B cell (primary cell): Measurements from ENCODE around the gene CCDC107. TPM values are rescaled to one million over a fixed set of nuclear protein-coding genes. Genes with fewer than 3 reads are reported as not detected.
A peak's percentile ranks its signal among the peaks of the same experiment; 100 is the strongest.

ENCODE experiments used
- ATAC-seq: fragments of 200-7000 bp; cut with Tn5 transposase; one replicate; pipeline ENCODE4 v1.10.0; 2021; ENCODE audit warnings: low read depth, mild to moderate bottlenecking, moderate number of reproducible peaks, moderate library complexity
- CTCF ChIA-PET: fragments of 350-600 bp; sonication (Branson Sonifier 250); formaldehyde crosslinking; loops from one replicate; lab custom pipeline; 2021; ENCODE audit warnings: antibody characterized with exemption, inconsistent platforms; lab: Charles Lee
- POLR2A ChIA-PET: fragments of 350-600 bp; sonication (Branson Sonifier 250); formaldehyde crosslinking; loops from one replicate; lab custom pipeline; 2021; ENCODE audit warnings: antibody characterized with exemption; lab: Charles Lee
- DNase-seq: peaks from one replicate; pipeline ENCODE4 v3.0.0; 2013
- H2AFZ ChIP-seq: 2 replicates; pipeline ENCODE4 v1.6.1; 2012; ENCODE audit warnings: mild to moderate bottlenecking, low read depth, low read length; ENCODE audit not compliant: insufficient read depth, poor library complexity, severe bottlenecking
- H3K27ac ChIP-seq, 2 donors: 1 replicate in 1 of 2; 2 replicates in 1 of 2; pipeline ENCODE4 v1.5.1; 2012 to 2013; ENCODE audit warnings: low read length in 2 of 2, mild to moderate bottlenecking in 2 of 2, moderate library complexity in 1 of 2
- H3K27me3 ChIP-seq, 4 experiments: fragments of 200-600 bp in 1 of 4; sonication (generic) in 1 of 4; replicated peaks in 1 of 4; 1 replicate in 2 of 4; 2 replicates in 2 of 4; pipeline versions ENCODE4 v1.6.1 to v1.7.0; 2013 to 2016; ENCODE audit warnings: low read length in 3 of 4, mild to moderate bottlenecking in 2 of 4, mixed read lengths in 1 of 4, moderate library complexity in 1 of 4; ENCODE audit not compliant: insufficient read depth in 4 of 4, control insufficient read depth in 3 of 4; ENCODE audit errors: control extremely low read depth in 1 of 4
- H3K36me3 ChIP-seq, 2 experiments: replicated peaks in 1 of 2; 1 replicate in 1 of 2; 2 replicates in 1 of 2; pipeline versions ENCODE4 v1.6.1 to v1.7.1; 2013; ENCODE audit warnings: low read length in 1 of 2; ENCODE audit not compliant: insufficient read depth in 2 of 2, control insufficient read depth in 1 of 2; ENCODE audit errors: control extremely low read depth in 1 of 2, extremely low read depth in 1 of 2
- H3K4me1 ChIP-seq, 2 donors: fragments of 200-600 bp in 1 of 2; sonication (generic) in 1 of 2; 1 replicate in 1 of 2; 2 replicates in 1 of 2; pipeline versions ENCODE4 v1.5.1 to v1.6.1; 2013 to 2017; ENCODE audit warnings: low read length in 2 of 2; ENCODE audit not compliant: control insufficient read depth in 2 of 2, insufficient read depth in 2 of 2
- H3K4me2 ChIP-seq: replicated peaks from 2 replicates; pipeline ENCODE3; 2012; ENCODE audit warnings: mild to moderate bottlenecking, low read depth, low read length; ENCODE audit not compliant: poor library complexity, severe bottlenecking
- H3K4me3 ChIP-seq, 5 experiments: fragments of 200-600 bp in 1 of 5; sonication (generic) in 1 of 5; 1 replicate in 3 of 5; 2 replicates in 2 of 5; pipeline versions ENCODE4 v1.5.1 to v1.7.0; 2011 to 2016; ENCODE audit warnings: low read length in 4 of 5, mild to moderate bottlenecking in 4 of 5, low read depth in 2 of 5, control low read depth in 1 of 5, moderate library complexity in 1 of 5; ENCODE audit not compliant: insufficient read depth in 1 of 5; ENCODE audit errors: control extremely low read depth in 1 of 5, extremely low read depth in 1 of 5
- H3K79me2 ChIP-seq: fragments of 200-600 bp; sonication (generic); one replicate; pipeline ENCODE4 v1.6.0; 2016; ENCODE audit warnings: low read length; ENCODE audit not compliant: control insufficient read depth, insufficient read depth
- H3K9ac ChIP-seq: fragments of 200-600 bp; sonication (generic); 2 replicates; pipeline ENCODE4 v1.6.1; 2017; ENCODE audit warnings: mild to moderate bottlenecking, low read length, moderate library complexity
- H3K9me3 ChIP-seq, 3 donors: one replicate each; pipeline versions ENCODE4 v1.6.1 to v1.7.1; 2013; ENCODE audit warnings: low read length in 2 of 3; ENCODE audit not compliant: control insufficient read depth in 2 of 3, insufficient read depth in 1 of 3; ENCODE audit errors: control extremely low read depth in 1 of 3
- H4K20me1 ChIP-seq: 2 replicates; pipeline ENCODE4 v1.6.0; 2012; ENCODE audit warnings: mild to moderate bottlenecking, low read length; ENCODE audit not compliant: insufficient read depth, control insufficient read depth, poor library complexity, severe bottlenecking
- H3K27ac Mint-ChIP-seq: one replicate; pipeline ENCODE4 v1.8.0; 2021; ENCODE audit warnings: mixed read lengths
- H3K27me3 Mint-ChIP-seq: one replicate; pipeline ENCODE4 v1.8.0; 2021; ENCODE audit warnings: mixed read lengths
- H3K4me1 Mint-ChIP-seq: one replicate; pipeline ENCODE4 v1.8.0; 2021; ENCODE audit warnings: mixed read lengths
- H3K4me3 Mint-ChIP-seq: one replicate; pipeline ENCODE4 v1.8.0; 2021; ENCODE audit warnings: mixed read lengths
- H3K9me3 Mint-ChIP-seq: one replicate; pipeline ENCODE4 v1.8.0; 2022; ENCODE audit warnings: mixed read lengths; ENCODE audit not compliant: insufficient read depth
- EZH2 ChIP-seq: IDR thresholded peaks from 2 replicates; pipeline ENCODE4 v1.6.1; 2012; ENCODE audit warnings: borderline replicate concordance, low read depth, mild to moderate bottlenecking, moderate library complexity, low read length; ENCODE audit not compliant: insufficient read depth, poor library complexity, severe bottlenecking
- WGBS: methylation state at CpG from one replicate; pipeline ENCODE4 v1.1.5; 2013; ENCODE audit warnings: missing lambda C conversion rate; ENCODE audit not compliant: insufficient coverage; 5-methylcytosine and 5-hydroxymethylcytosine counted together
- intact Hi-C: fragments of 100-400 bp; cut with micrococcal nuclease; formaldehyde crosslinking; loops from one replicate; pipeline ENCODE4 v1.10.0; 2022
- polyA plus RNA-seq: library from polyadenylated mRNA; depleted of rRNA; stranded (reverse); fragments of >200 nt; gene quantifications from 2 replicates; pipeline ENCODE4 v1.2.3, GENCODE V29; 2012
- total RNA-seq, 2 donors: library from RNA; stranded (reverse); fragments of 120-200 nt in 1 of 2; gene quantifications; 1 replicate in 1 of 2; 2 replicates in 1 of 2; pipeline versions ENCODE4 v1.2.3 to v1.2.4, GENCODE V29; 2013 to 2022
- TF ChIP-seq, protein P1 (sequence below): fragments of 200-600 bp; IDR thresholded peaks from one replicate; pipeline ENCODE4 v1.8.0; 2022; ENCODE audit warnings: antibody characterized with exemption, mild to moderate bottlenecking

CCDC107 gene
- total and polyA plus RNA-seq, 2 donors (not counting 1 experiment from before 2014, with no cell fraction given), result 22.5 to 33.8 TPM

DNA sequence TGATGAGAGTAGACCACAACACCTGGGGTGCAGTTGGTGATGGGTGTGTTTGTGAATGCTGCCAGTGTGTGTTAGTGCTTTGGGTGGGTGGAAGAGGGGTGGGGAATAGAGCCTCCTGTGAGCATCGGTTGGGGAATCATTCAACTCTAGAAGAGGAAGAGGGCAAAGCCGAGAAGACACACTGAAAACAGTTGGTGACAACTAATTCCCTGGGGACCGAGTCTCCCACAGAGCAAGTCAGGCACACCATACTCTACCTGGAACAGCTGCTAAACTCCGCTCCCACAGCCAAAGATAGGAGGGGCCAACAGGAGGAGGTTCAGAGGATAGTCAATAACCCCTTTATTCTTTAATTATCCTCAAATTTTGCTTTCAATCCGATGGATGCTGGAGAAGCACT, 8.5 kb downstream of the CCDC107 start:
- Histone ChIP-seq H3K79me2 (no peaks in the 10 kb centered on the region), H2AFZ (no peak overlapping the region), H3K9ac (no peak overlapping the region), H3K27me3 (no peaks in the 10 kb centered on the region), H3K4me2 (peak overlapping the region; percentile 13), H3K4me1 (peaks cover 31 to 39% of the 10 kb centered on the region in 2 donors), H3K36me3 (no peaks in the 10 kb centered on the region), H3K4me3 (no peak overlapping the region), H4K20me1 (no peaks in the 10 kb centered on the region), H3K27ac (no peak overlapping the region), H3K9me3 (no peaks in the 10 kb centered on the region)
- WGBS, result 0% methylated on average over 2 of the region's 5 CpGs
- Mint-ChIP-seq H3K9me3 (no peaks in the 10 kb centered on the region), H3K27ac (peak overlapping the region; percentile 62), H3K4me1 (peaks cover 45% of the 10 kb centered on the region), H3K4me3 (peak overlapping the region; percentile 44), H3K27me3 (no peaks in the 10 kb centered on the region)
- POLR2A ChIA-PET, result interaction anchor here (0.7 kb wide), 1 partner anchor 23 kb away, joined by 4 read pairs; no protein-coding TSS in a partner anchor
- DNase-seq (peak; percentile 60), ATAC-seq (peak; percentile 31)
- CTCF ChIA-PET, result interaction anchor here (0.8 to 15.0 kb wide), 6 partner anchors 8 to 63 kb away, joined by 3 to 268 read pairs (median 72); partner anchors contain the start of genes CD72 and SIT1
- intact Hi-C loops, result no loop called here
- no peak for TF ChIP-seq EZH2
- TF ChIP-seq, protein P1, sequence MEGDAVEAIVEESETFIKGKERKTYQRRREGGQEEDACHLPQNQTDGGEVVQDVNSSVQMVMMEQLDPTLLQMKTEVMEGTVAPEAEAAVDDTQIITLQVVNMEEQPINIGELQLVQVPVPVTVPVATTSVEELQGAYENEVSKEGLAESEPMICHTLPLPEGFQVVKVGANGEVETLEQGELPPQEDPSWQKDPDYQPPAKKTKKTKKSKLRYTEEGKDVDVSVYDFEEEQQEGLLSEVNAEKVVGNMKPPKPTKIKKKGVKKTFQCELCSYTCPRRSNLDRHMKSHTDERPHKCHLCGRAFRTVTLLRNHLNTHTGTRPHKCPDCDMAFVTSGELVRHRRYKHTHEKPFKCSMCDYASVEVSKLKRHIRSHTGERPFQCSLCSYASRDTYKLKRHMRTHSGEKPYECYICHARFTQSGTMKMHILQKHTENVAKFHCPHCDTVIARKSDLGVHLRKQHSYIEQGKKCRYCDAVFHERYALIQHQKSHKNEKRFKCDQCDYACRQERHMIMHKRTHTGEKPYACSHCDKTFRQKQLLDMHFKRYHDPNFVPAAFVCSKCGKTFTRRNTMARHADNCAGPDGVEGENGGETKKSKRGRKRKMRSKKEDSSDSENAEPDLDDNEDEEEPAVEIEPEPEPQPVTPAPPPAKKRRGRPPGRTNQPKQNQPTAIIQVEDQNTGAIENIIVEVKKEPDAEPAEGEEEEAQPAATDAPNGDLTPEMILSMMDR, result no peak

DNA sequence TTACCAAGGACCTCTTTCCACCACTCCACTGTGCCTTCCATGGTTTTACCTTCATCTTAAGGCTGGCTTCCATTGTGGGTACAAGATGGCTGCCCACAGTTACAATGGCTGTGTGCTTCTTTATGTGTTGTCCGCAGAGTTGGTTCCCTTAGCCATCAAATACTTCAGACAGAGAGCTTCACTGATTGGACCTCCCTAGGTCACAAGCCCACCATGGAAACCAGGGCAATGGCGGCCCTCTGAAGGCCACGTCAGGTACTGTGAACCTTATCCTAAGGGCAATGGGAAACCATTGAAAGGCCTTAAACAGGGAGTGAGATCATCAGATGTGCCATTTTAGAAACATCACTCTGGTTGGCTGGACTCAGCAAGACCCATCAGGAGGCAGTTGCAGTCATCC, 9.8 kb downstream of the CCDC107 start:
- Mint-ChIP-seq H3K9me3 (no peaks in the 10 kb centered on the region), H3K4me3 (no peak overlapping the region), H3K4me1 (peaks cover 31% of the 10 kb centered on the region), H3K27me3 (no peaks in the 10 kb centered on the region), H3K27ac (no peak overlapping the region)
- Histone ChIP-seq H2AFZ (no peak overlapping the region), H3K9me3 (no peaks in the 10 kb centered on the region), H3K36me3 (no peaks in the 10 kb centered on the region), H3K4me2 (no peak overlapping the region), H3K27ac (no peak overlapping the region), H3K4me3 (no peak overlapping the region), H3K27me3 (no peaks in the 10 kb centered on the region), H4K20me1 (no peaks in the 10 kb centered on the region), H3K4me1 (peaks cover 18 to 26% of the 10 kb centered on the region in 2 donors), H3K9ac (no peak overlapping the region), H3K79me2 (no peaks in the 10 kb centered on the region)
- ATAC-seq, result no peak
- intact Hi-C loops, result no loop called here
- TF ChIP-seq EZH2, result no peak
- TF ChIP-seq, protein P1, result no peak
- 100% methylated on average over 3 of the region's 3 CpGs for WGBS
- ChIA-PET CTCF (interaction anchor here (1.1 to 15.0 kb wide), 2 partner anchors 21 to 30 kb away, joined by 3 to 140 read pairs; no protein-coding TSS in a partner anchor), POLR2A (interaction anchor here (0.9 kb wide), 1 partner anchor 10 kb away, joined by 3 read pairs; the partner anchor contains the start of genes CCDC107 and RMRP)
- DNase-seq, result no peak
